ENCODE data around the gene FAM9C.
"Not testable (repeated sequence)": the region's sequence is repeated elsewhere in the genome, so short reads cannot be mapped to it uniquely, and the experiment has no call there.

The FAM9C gene

GRCh38 chrX:13029887-13030771 lies 14.3 kb downstream of the FAM9C start:
- no peak for DNase-seq

GRCh38 chrX:13029637-13029886 lies 14.9 kb downstream of the FAM9C start:
- DNase-seq, result no peak

- DNase-seq, result no peak
Observed at GRCh38 chrX:13028871-13029636, 15.4 kb downstream of the FAM9C start.

GRCh38 chrX:13026877-13027652 lies 17.4 kb downstream of the FAM9C start:
- DNase-seq, result no peak

- DNase-seq, result no peak
Observed at GRCh38 chrX:13024986-13025385, 19.4 kb downstream of the FAM9C start.

GRCh38 chrX:13023979-13024378 lies 20.4 kb downstream of the FAM9C start:
- DNase-seq, result no peak

GRCh38 chrX:13023567-13023966 lies 20.9 kb downstream of the FAM9C start:
- DNase-seq, result no peak

GRCh38 chrX:13022926-13023325 lies 21.5 kb downstream of the FAM9C start:
- no peak for DNase-seq

GRCh38 chrX:13016731-13017130 lies 27.7 kb downstream of the FAM9C start:
- DNase-seq, result not testable (repeated sequence)

GRCh38 chrX:13015536-13016236 lies 28.7 kb downstream of the FAM9C start:
- DNase-seq, result no peak

GRCh38 chrX:13014111-13015096 lies 30.0 kb downstream of the FAM9C start:
- DNase-seq, result no peak

- peak; percentile 51 for DNase-seq
Observed at GRCh38 chrX:13013363-13014110, 30.9 kb downstream of the FAM9C start.

- DNase-seq, result no peak
Observed at GRCh38 chrX:13010546-13010945, 33.9 kb downstream of the FAM9C start.

- no peak for DNase-seq
Observed at GRCh38 chrX:13009844-13010243, 34.6 kb downstream of the FAM9C start.

- DNase-seq, result no peak
Observed at GRCh38 chrX:13009273-13009672, 35.1 kb downstream of the FAM9C start.

- DNase-seq, result no peak
Observed at GRCh38 chrX:13008851-13009250, 35.6 kb downstream of the FAM9C start.

GRCh38 chrX:13008189-13008533 lies 36.3 kb downstream of the FAM9C start:
- no peak for DNase-seq

GRCh38 chrX:13007519-13008188 lies 36.8 kb downstream of the FAM9C start:
- no peak for DNase-seq

- DNase-seq, result no peak
Observed at GRCh38 chrX:13005661-13006473, 38.6 kb downstream of the FAM9C start.
